Measurements from ENCODE around the gene CIB2. TPM values are rescaled to one million over a fixed set of nuclear protein-coding genes. Genes with fewer than 3 reads are reported as not detected.

Gene CIB2
- polyA plus RNA-seq, 2 of the 4 experiments (the other 2 are of a cell fraction) = 21.2 to 25.3 TPM

GRCh38 chr15:78100886-78101285 lies 30.4 kb downstream of the CIB2 start:
- CTCF ChIA-PET = interaction anchor here (1.1 to 5.4 kb wide), 8 partner anchors 10 to 142 kb away, joined by 3 to 37 read pairs (median 8); no protein-coding TSS in a partner anchor
- Histone ChIP-seq H3K27ac (no peak overlapping the region), H3K4me2 (no peak overlapping the region), H3K9me3 (no peaks in the 10 kb centered on the region), H3K4me1 (no peaks in the 10 kb centered on the region), H3K4me3 (no peak overlapping the region)
- 85% methylated on average over 2 of the region's 2 CpGs for WGBS (ENCODE audit: missing lambda C conversion rate)
- TF ChIP-seq CBX2 (IDR thresholded peaks at IDR 0.05; ENCODE audit: borderline replicate concordance, low read depth) (no peak), ZFP36 (IDR thresholded peaks at IDR 0.05; ENCODE audit: borderline replicate concordance, partially characterized antibody) (no peak), TP53 (CRISPR knock-in tag; IDR thresholded peaks at IDR 0.05) (no peak), NPAS2 (CRISPR knock-in tag; IDR thresholded peaks at IDR 0.05; ENCODE audit: borderline replicate concordance) (no peak), NR3C1 (IDR thresholded peaks at IDR 0.05) (no peak)
- no peak for FAIRE-seq
- DNase-seq (ENCODE audit: low read depth in 1 of 2, low spot score in 1 of 2) = no peak
- POLR2A ChIA-PET = no interaction called here
- ATAC-seq = no peak

- ATAC-seq (no peak), FAIRE-seq (no peak), DNase-seq (ENCODE audit: low read depth in 1 of 2, low spot score in 1 of 2) (no peak)
- TF ChIP-seq PHF8 (IDR thresholded peaks at IDR 0.05; ENCODE audit: borderline replicate concordance, low read depth) (no peak), E2F6 (IDR thresholded peaks at IDR 0.05; ENCODE audit: borderline replicate concordance, low read depth) (no peak), FOSL2 (IDR thresholded peaks at IDR 0.05) (no peak), FOSL2 (CRISPR knock-in tag; IDR thresholded peaks at IDR 0.05) (no peak), TFCP2L1 (CRISPR knock-in tag; IDR thresholded peaks at IDR 0.05) (no peak)
- no peak overlapping the region for H3K27ac ChIP-seq
- no peaks in the 10 kb centered on the region for H3K4me1 ChIP-seq
- ChIA-PET CTCF (interaction anchor here (0.6 to 4.0 kb wide), 9 partner anchors 12 to 1229 kb away, joined by 3 to 39 read pairs (median 4); no protein-coding TSS in a partner anchor), POLR2A (no interaction called here)
- no peak overlapping the region for H3K4me3 ChIP-seq
- no peak overlapping the region for H3K4me2 ChIP-seq
- no peaks in the 10 kb centered on the region for H3K9me3 ChIP-seq
- WGBS (ENCODE audit: missing lambda C conversion rate) = 59% methylated on average over 10 of the region's 11 CpGs
These were observed 33.0 kb downstream of the CIB2 start for GRCh38 chr15:78098131-78098755.

GRCh38 chr15:78097667-78098066 lies 33.6 kb downstream of the CIB2 start:
- DNase-seq (ENCODE audit: low read depth in 1 of 2, low spot score in 1 of 2) (no peak), FAIRE-seq (no peak), ATAC-seq (no peak)
- no peak for TF ChIP-seq CBX8 (IDR thresholded peaks at IDR 0.05)
- TF ChIP-seq EHF (CRISPR knock-in tag; IDR thresholded peaks at IDR 0.05) = no peak
- no peak for TF ChIP-seq RCOR1 (IDR thresholded peaks at IDR 0.05; ENCODE audit: low read depth, low read length)
- TF ChIP-seq RNF2 (IDR thresholded peaks at IDR 0.05; ENCODE audit: borderline replicate concordance, low read depth) = no peak
- no peak for TF ChIP-seq GATA3 (IDR thresholded peaks at IDR 0.05; ENCODE audit: borderline replicate concordance)
- TF ChIP-seq KDM5A (IDR thresholded peaks at IDR 0.05) = no peak
- TF ChIP-seq MYC (IDR thresholded peaks at IDR 0.05; ENCODE audit: borderline replicate concordance, low read length) = no peak
- no peak for TF ChIP-seq HOXB13 (CRISPR knock-in tag; IDR thresholded peaks at IDR 0.05; ENCODE audit: low read depth)
- TF ChIP-seq HOXB5 (CRISPR knock-in tag; IDR thresholded peaks at IDR 0.05) = no peak
- no peak for TF ChIP-seq HES2 (IDR thresholded peaks at IDR 0.05)
- no peak for TF ChIP-seq RAD21 (conservative IDR thresholded peaks at IDR 0.05 in 1 of 2, IDR thresholded peaks at IDR 0.05 in 1 of 2)
- TF ChIP-seq ZNF302 (CRISPR knock-in tag; IDR thresholded peaks at IDR 0.05) = no peak
- TF ChIP-seq CTCF (IDR thresholded peaks at IDR 0.05) = no peak
- no peak for TF ChIP-seq BCL3 (IDR thresholded peaks at IDR 0.05)
- POLR2A ChIA-PET = no interaction called here
- Histone ChIP-seq H3K4me1 (no peaks in the 10 kb centered on the region), H3K4me2 (no peak overlapping the region), H3K27ac (no peak overlapping the region), H3K4me3 (no peak overlapping the region), H3K9me3 (no peaks in the 10 kb centered on the region)
- WGBS (ENCODE audit: missing lambda C conversion rate) = 75% methylated on average over 9 of the region's 9 CpGs
- CTCF ChIA-PET = interaction anchor here (0.8 to 4.0 kb wide), 8 partner anchors 12 to 143 kb away, joined by 3 to 39 read pairs (median 6); no protein-coding TSS in a partner anchor

Data from A549 (cell line).